ENCODE measurements around the gene TTC29.
"Not testable (repeated sequence)": the region's sequence is repeated elsewhere in the genome, so short reads cannot be mapped to it uniquely, and the experiment has no call there.

The TTC29 gene

GRCh38 chr4:146855761-146856160, 89.9 kb downstream of the TTC29 start:
- no peak for DNase-seq (ENCODE audit: low read depth)

GRCh38 chr4:146852360-146852759, 93.3 kb downstream of the TTC29 start:
- DNase-seq (ENCODE audit: low read depth): no peak

GRCh38 chr4:146847345-146847744, 98.3 kb downstream of the TTC29 start:
- DNase-seq (ENCODE audit: low read depth): no peak

- DNase-seq (ENCODE audit: low read depth): no peak
These were observed 98.8 kb downstream of the TTC29 start for GRCh38 chr4:146846882-146847281.

GRCh38 chr4:146844761-146845160, 100.9 kb downstream of the TTC29 start:
- DNase-seq (ENCODE audit: low read depth): no peak

- no peak for DNase-seq (ENCODE audit: low read depth)
These were observed 102.8 kb downstream of the TTC29 start for GRCh38 chr4:146842876-146843275.

- no peak for DNase-seq (ENCODE audit: low read depth)
These were observed 104.9 kb downstream of the TTC29 start for GRCh38 chr4:146840731-146841130.

GRCh38 chr4:146835096-146835495, 110.6 kb downstream of the TTC29 start:
- no peak for DNase-seq (ENCODE audit: low read depth)

GRCh38 chr4:146834263-146835034, 111.2 kb downstream of the TTC29 start:
- no peak for DNase-seq (ENCODE audit: low read depth)

GRCh38 chr4:146833530-146833929, 112.1 kb downstream of the TTC29 start:
- no peak for DNase-seq (ENCODE audit: low read depth)

GRCh38 chr4:146822980-146823379, 122.7 kb downstream of the TTC29 start:
- DNase-seq (ENCODE audit: low read depth): not testable (repeated sequence)

- no peak for DNase-seq (ENCODE audit: low read depth)
These were observed 130.9 kb downstream of the TTC29 start for GRCh38 chr4:146814750-146815149.

- DNase-seq (ENCODE audit: low read depth): no peak
These were observed 150.0 kb downstream of the TTC29 start for GRCh38 chr4:146795711-146796110.

- DNase-seq (ENCODE audit: low read depth): no peak
These were observed 151.9 kb downstream of the TTC29 start for GRCh38 chr4:146793727-146794126.

GRCh38 chr4:146791439-146791838, 154.2 kb downstream of the TTC29 start:
- DNase-seq (ENCODE audit: low read depth): no peak

- DNase-seq (ENCODE audit: low read depth): no peak
These were observed 155.1 kb downstream of the TTC29 start for GRCh38 chr4:146790515-146790914.

GRCh38 chr4:146787731-146788130, 157.9 kb downstream of the TTC29 start:
- no peak for DNase-seq (ENCODE audit: low read depth)

GRCh38 chr4:146776691-146777090, 169.0 kb downstream of the TTC29 start:
- DNase-seq (ENCODE audit: low read depth): no peak

GRCh38 chr4:146763560-146763959, 182.1 kb downstream of the TTC29 start:
- no peak for DNase-seq (ENCODE audit: low read depth)

GRCh38 chr4:146762016-146762415, 183.6 kb downstream of the TTC29 start:
- no peak for DNase-seq (ENCODE audit: low read depth)

GRCh38 chr4:146742416-146742815, 203.2 kb downstream of the TTC29 start:
- DNase-seq (ENCODE audit: low read depth): no peak

GRCh38 chr4:146739182-146739581, 206.5 kb downstream of the TTC29 start:
- DNase-seq (ENCODE audit: low read depth): no peak

- not testable (repeated sequence) for DNase-seq (ENCODE audit: low read depth)
These were observed 222.1 kb downstream of the TTC29 start for GRCh38 chr4:146723519-146723918.

GRCh38 chr4:146709956-146710355, 235.7 kb downstream of the TTC29 start:
- DNase-seq (ENCODE audit: low read depth): no peak

Data from stimulated activated CD8-positive, alpha-beta memory T cell treated with anti-CD3 and anti-CD28 coated beads, Interleukin-7, amount 100 ng/mL, for 24 hours (primary cell).